HepG2 (cell line): ENCODE data around the gene AMZ2. TPM values are rescaled to one million over a fixed set of nuclear protein-coding genes. Genes with fewer than 3 reads are reported as not detected.

ENCODE experiments used
- ARID2 ChIP-seq: sonication (generic); formaldehyde crosslinking; IDR thresholded peaks from 2 replicates; pipeline ENCODE4 v1.8.1; 2022; ENCODE audit warnings: mild to moderate bottlenecking, missing genetic modification reagents, borderline replicate concordance
- BHLHE40 ChIP-seq: IDR thresholded peaks from 2 replicates; pipeline ENCODE4 v1.6.1; 2011; ENCODE audit warnings: low read length, improper control_type of control experiment
- DR1 ChIP-seq: sonication (generic); formaldehyde crosslinking; IDR thresholded peaks from 2 replicates; pipeline ENCODE4 v1.8.0; 2021; ENCODE audit warnings: mild to moderate bottlenecking, missing genetic modification reagents, inconsistent platforms
- HOXA3 ChIP-seq: sonication (generic); formaldehyde crosslinking; IDR thresholded peaks from 2 replicates; pipeline ENCODE4 v1.5.0; 2020; ENCODE audit warnings: missing genetic modification reagents
- HOXA9 ChIP-seq: sonication (generic); formaldehyde crosslinking; IDR thresholded peaks from 2 replicates; pipeline ENCODE4 v1.8.1; 2022; ENCODE audit warnings: missing genetic modification reagents, mild to moderate bottlenecking, moderate library complexity, borderline replicate concordance
- MAFK ChIP-seq, 2 experiments: IDR thresholded peaks in 1 of 2; conservative IDR thresholded peaks in 1 of 2; 2 replicates each; pipeline ENCODE4 v1.6.1; 2011; ENCODE audit warnings: improper control_type of control experiment in 2 of 2, low read length in 2 of 2
- NCOR1 ChIP-seq: fragments of 200-600 bp; sonication (generic); IDR thresholded peaks from 2 replicates; pipeline ENCODE4 v1.7.0; 2017; ENCODE audit warnings: antibody characterized with exemption, low read length, borderline replicate concordance
- NRL ChIP-seq: sonication (generic); formaldehyde crosslinking; IDR thresholded peaks from 2 replicates; pipeline ENCODE4 v1.5.0; 2020; ENCODE audit warnings: missing genetic modification reagents, mild to moderate bottlenecking, moderate library complexity, borderline replicate concordance
- PITX1 ChIP-seq: sonication (generic); formaldehyde crosslinking; IDR thresholded peaks from 2 replicates; pipeline ENCODE4 v1.5.1; 2020; ENCODE audit warnings: mild to moderate bottlenecking, missing genetic modification reagents
- ZMAT3 ChIP-seq: sonication (generic); formaldehyde crosslinking; conservative IDR thresholded peaks from 2 replicates; pipeline ENCODE4 v1.7.0; 2021; ENCODE audit warnings: missing genetic modification reagents
- ZMYM4 ChIP-seq: sonication (generic); formaldehyde crosslinking; IDR thresholded peaks from 2 replicates; pipeline ENCODE4 v1.8.1; 2023; ENCODE audit warnings: mild to moderate bottlenecking, missing genetic modification reagents
- ZNF318 ChIP-seq: sonication (generic); formaldehyde crosslinking; IDR thresholded peaks from 2 replicates; pipeline ENCODE4 v1.4.0; 2020; ENCODE audit warnings: mild to moderate bottlenecking, missing genetic modification reagents
- ZNF335 ChIP-seq: sonication (generic); formaldehyde crosslinking; IDR thresholded peaks from 2 replicates; pipeline ENCODE4 v1.4.0; 2020; ENCODE audit warnings: missing genetic modification reagents
- ZNF430 ChIP-seq: sonication (generic); formaldehyde crosslinking; IDR thresholded peaks from 2 replicates; pipeline ENCODE4 v1.9.0; 2021; ENCODE audit warnings: mild to moderate bottlenecking, missing genetic modification reagents
- ZNF510 ChIP-seq: sonication (generic); formaldehyde crosslinking; IDR thresholded peaks from 2 replicates; pipeline ENCODE4 v1.4.0; 2020; ENCODE audit warnings: low read depth, mild to moderate bottlenecking, missing genetic modification reagents
- ZNF670 ChIP-seq: sonication (generic); formaldehyde crosslinking; IDR thresholded peaks from 2 replicates; pipeline ENCODE4 v1.8.0; 2022; ENCODE audit warnings: mild to moderate bottlenecking, missing genetic modification reagents, borderline replicate concordance
- ZNF710 ChIP-seq: sonication (generic); formaldehyde crosslinking; IDR thresholded peaks from 2 replicates; pipeline ENCODE4 v1.5.0; 2020; ENCODE audit warnings: mild to moderate bottlenecking, missing genetic modification reagents, borderline replicate concordance
- ZSCAN29 ChIP-seq: sonication (generic); formaldehyde crosslinking; conservative IDR thresholded peaks from 2 replicates; pipeline ENCODE4 v1.4.0; 2020; ENCODE audit warnings: mild to moderate bottlenecking, missing genetic modification reagents
- polyA plus RNA-seq, 8 experiments: library from polyadenylated mRNA; depleted of rRNA in 3 of 8; stranded (reverse) in 7 of 8; unstranded in 1 of 8; fragments of >200 nt; fragmentation: Illumina TruSeq in 4 of 8; extraction: Trizol in 4 of 8; gene quantifications; 2 replicates each; pipeline versions ENCODE4 v1.2.1 to v1.2.3, GENCODE V29; 2011 to 2016; ENCODE audit warnings: low read depth in 4 of 8, missing spikeins in 1 of 8, mixed read lengths in 1 of 8; ENCODE audit not compliant: insufficient read depth in 1 of 8
- total RNA-seq, 5 experiments: library from RNA; depleted of rRNA; stranded (reverse); fragments of >200 nt; fragmentation: Illumina TruSeq; extraction: Trizol; gene quantifications; 2 replicates each; pipeline ENCODE4 v1.2.3, GENCODE V29; 2016; ENCODE audit warnings: low read depth in 1 of 5
- TF ChIP-seq, protein P1 (sequence below): IDR thresholded peaks from 2 replicates; pipeline ENCODE4 v1.6.1; 2012; ENCODE audit warnings: inconsistent platforms

AMZ2 gene
- total and polyA plus RNA-seq, 2 of the 13 experiments (the other 11 are each of a cell fraction or from before 2014, with no cell fraction given), result 86.9 to 90.2 TPM

GRCh38 chr17:68200689-68201417, 47.0 kb upstream of the AMZ2 start (continued):
- 0 out of 2 replicates have a peak, but pooled peaks have one; percentile 62 for TF ChIP-seq DR1 (CRISPR knock-in tag)
- TF ChIP-seq NRL, result peak; percentile 56; the same call in 1 of the 2 replicates
- peak; percentile 80; the same call in 1 of the 2 replicates for TF ChIP-seq ZMYM4
- TF ChIP-seq ZNF710 (CRISPR knock-in tag), result peak; percentile 83
- no peak for TF ChIP-seq ZNF510 (CRISPR knock-in tag)
- peak; percentile 77 for TF ChIP-seq ZNF335 (CRISPR knock-in tag)
- no peak; the same call in 1 of the 2 replicates for TF ChIP-seq ZNF430 (CRISPR knock-in tag)
- TF ChIP-seq ZNF318, result peak; percentile 82; the same call in 1 of the 2 replicates
- TF ChIP-seq NCOR1, result no peak
- TF ChIP-seq, protein P1, sequence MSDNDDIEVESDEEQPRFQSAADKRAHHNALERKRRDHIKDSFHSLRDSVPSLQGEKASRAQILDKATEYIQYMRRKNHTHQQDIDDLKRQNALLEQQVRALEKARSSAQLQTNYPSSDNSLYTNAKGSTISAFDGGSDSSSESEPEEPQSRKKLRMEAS, result peak; percentile 57; the same call in 1 of the 2 replicates
- TF ChIP-seq ARID2, result 0 out of 2 replicates have a peak, but pooled peaks have one; percentile 53
- peak; percentile 67; the same call in 1 of the 2 replicates for TF ChIP-seq HOXA3 (CRISPR knock-in tag)
- no peak for TF ChIP-seq ZNF670 (CRISPR knock-in tag)
- peak; percentile 47; the same call in 1 of the 2 replicates for TF ChIP-seq BHLHE40
- TF ChIP-seq HOXA9, result peak; percentile 69; the same call in 1 of the 2 replicates
- TF ChIP-seq ZMAT3, result 0 out of 2 replicates have a peak, but pooled peaks have one; percentile 69
- no peak for TF ChIP-seq MAFK (conservative IDR thresholded peaks at IDR 0.05 in 1 of 2, IDR thresholded peaks at IDR 0.05 in 1 of 2; ENCODE audit: low read length in 2 of 2)
- peak; percentile 32; the same call in 1 of the 2 replicates for TF ChIP-seq ZSCAN29 (CRISPR knock-in tag)
- TF ChIP-seq PITX1 (CRISPR knock-in tag), result peak; percentile 32; the same call in 1 of the 2 replicates
